ENCODE results near the gene NDUFS6.

NDUFS6 gene

GRCh38 chr5:1805326-1805725, 4.1 kb downstream of the NDUFS6 start:
- ATAC-seq = no peak
- TF ChIP-seq SNAI2 (CRISPR knock-in tag; IDR thresholded peaks at IDR 0.05) (no peak), ZNF70 (CRISPR knock-in tag; IDR thresholded peaks at IDR 0.05) (no peak), ZC3H10 (CRISPR knock-in tag; IDR thresholded peaks at IDR 0.05) (no peak), PPARA (CRISPR knock-in tag; IDR thresholded peaks at IDR 0.05; ENCODE audit: borderline replicate concordance) (no peak)
- TF ChIP-seq, protein P1, sequence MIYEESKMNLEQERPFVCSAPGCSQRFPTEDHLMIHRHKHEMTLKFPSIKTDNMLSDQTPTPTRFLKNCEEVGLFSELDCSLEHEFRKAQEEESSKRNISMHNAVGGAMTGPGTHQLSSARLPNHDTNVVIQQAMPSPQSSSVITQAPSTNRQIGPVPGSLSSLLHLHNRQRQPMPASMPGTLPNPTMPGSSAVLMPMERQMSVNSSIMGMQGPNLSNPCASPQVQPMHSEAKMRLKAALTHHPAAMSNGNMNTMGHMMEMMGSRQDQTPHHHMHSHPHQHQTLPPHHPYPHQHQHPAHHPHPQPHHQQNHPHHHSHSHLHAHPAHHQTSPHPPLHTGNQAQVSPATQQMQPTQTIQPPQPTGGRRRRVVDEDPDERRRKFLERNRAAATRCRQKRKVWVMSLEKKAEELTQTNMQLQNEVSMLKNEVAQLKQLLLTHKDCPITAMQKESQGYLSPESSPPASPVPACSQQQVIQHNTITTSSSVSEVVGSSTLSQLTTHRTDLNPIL (CRISPR knock-in tag; IDR thresholded peaks at IDR 0.05; ENCODE audit: low read depth) = no peak
- TF ChIP-seq, protein P2, sequence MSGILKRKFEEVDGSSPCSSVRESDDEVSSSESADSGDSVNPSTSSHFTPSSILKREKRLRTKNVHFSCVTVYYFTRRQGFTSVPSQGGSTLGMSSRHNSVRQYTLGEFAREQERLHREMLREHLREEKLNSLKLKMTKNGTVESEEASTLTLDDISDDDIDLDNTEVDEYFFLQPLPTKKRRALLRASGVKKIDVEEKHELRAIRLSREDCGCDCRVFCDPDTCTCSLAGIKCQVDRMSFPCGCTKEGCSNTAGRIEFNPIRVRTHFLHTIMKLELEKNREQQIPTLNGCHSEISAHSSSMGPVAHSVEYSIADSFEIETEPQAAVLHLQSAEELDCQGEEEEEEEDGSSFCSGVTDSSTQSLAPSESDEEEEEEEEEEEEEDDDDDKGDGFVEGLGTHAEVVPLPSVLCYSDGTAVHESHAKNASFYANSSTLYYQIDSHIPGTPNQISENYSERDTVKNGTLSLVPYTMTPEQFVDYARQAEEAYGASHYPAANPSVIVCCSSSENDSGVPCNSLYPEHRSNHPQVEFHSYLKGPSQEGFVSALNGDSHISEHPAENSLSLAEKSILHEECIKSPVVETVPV (CRISPR knock-in tag; IDR thresholded peaks at IDR 0.05) = no peak

GRCh38 chr5:1805736-1806135, 4.5 kb downstream of the NDUFS6 start:
- TF ChIP-seq, protein P3, sequence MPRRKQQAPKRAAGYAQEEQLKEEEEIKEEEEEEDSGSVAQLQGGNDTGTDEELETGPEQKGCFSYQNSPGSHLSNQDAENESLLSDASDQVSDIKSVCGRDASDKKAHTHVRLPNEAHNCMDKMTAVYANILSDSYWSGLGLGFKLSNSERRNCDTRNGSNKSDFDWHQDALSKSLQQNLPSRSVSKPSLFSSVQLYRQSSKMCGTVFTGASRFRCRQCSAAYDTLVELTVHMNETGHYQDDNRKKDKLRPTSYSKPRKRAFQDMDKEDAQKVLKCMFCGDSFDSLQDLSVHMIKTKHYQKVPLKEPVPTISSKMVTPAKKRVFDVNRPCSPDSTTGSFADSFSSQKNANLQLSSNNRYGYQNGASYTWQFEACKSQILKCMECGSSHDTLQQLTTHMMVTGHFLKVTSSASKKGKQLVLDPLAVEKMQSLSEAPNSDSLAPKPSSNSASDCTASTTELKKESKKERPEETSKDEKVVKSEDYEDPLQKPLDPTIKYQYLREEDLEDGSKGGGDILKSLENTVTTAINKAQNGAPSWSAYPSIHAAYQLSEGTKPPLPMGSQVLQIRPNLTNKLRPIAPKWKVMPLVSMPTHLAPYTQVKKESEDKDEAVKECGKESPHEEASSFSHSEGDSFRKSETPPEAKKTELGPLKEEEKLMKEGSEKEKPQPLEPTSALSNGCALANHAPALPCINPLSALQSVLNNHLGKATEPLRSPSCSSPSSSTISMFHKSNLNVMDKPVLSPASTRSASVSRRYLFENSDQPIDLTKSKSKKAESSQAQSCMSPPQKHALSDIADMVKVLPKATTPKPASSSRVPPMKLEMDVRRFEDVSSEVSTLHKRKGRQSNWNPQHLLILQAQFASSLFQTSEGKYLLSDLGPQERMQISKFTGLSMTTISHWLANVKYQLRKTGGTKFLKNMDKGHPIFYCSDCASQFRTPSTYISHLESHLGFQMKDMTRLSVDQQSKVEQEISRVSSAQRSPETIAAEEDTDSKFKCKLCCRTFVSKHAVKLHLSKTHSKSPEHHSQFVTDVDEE (CRISPR knock-in tag; IDR thresholded peaks at IDR 0.05) = no peak
- TF ChIP-seq, protein P4, sequence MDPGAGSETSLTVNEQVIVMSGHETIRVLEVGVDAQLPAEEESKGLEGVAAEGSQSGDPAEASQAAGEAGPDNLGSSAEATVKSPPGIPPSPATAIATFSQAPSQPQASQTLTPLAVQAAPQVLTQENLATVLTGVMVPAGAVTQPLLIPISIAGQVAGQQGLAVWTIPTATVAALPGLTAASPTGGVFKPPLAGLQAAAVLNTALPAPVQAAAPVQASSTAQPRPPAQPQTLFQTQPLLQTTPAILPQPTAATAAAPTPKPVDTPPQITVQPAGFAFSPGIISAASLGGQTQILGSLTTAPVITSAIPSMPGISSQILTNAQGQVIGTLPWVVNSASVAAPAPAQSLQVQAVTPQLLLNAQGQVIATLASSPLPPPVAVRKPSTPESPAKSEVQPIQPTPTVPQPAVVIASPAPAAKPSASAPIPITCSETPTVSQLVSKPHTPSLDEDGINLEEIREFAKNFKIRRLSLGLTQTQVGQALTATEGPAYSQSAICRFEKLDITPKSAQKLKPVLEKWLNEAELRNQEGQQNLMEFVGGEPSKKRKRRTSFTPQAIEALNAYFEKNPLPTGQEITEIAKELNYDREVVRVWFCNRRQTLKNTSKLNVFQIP (CRISPR knock-in tag; IDR thresholded peaks at IDR 0.05; ENCODE audit: borderline replicate concordance, low read depth) = no peak
- TF ChIP-seq PPARA (CRISPR knock-in tag; IDR thresholded peaks at IDR 0.05; ENCODE audit: borderline replicate concordance) (no peak), BACH2 (CRISPR knock-in tag; IDR thresholded peaks at IDR 0.05; ENCODE audit: borderline replicate concordance) (no peak), ZC3H10 (CRISPR knock-in tag; IDR thresholded peaks at IDR 0.05) (no peak), OSR1 (CRISPR knock-in tag; IDR thresholded peaks at IDR 0.05) (no peak), SNAI2 (CRISPR knock-in tag; IDR thresholded peaks at IDR 0.05) (no peak), TOX (CRISPR knock-in tag; IDR thresholded peaks at IDR 0.05; ENCODE audit: borderline replicate concordance) (no peak), TCF4 (CRISPR knock-in tag; IDR thresholded peaks at IDR 0.05; ENCODE audit: borderline replicate concordance) (no peak), ESRRG (CRISPR knock-in tag; IDR thresholded peaks at IDR 0.05) (no peak), ZNF565 (CRISPR knock-in tag; conservative IDR thresholded peaks at IDR 0.05; ENCODE audit: low read depth) (no peak), GLIS3 (CRISPR knock-in tag; IDR thresholded peaks at IDR 0.05) (no peak), ZNF70 (CRISPR knock-in tag; IDR thresholded peaks at IDR 0.05) (no peak), RARB (CRISPR knock-in tag; IDR thresholded peaks at IDR 0.05) (no peak), ISL1 (CRISPR knock-in tag; IDR thresholded peaks at IDR 0.05) (no peak), ZFP3 (CRISPR knock-in tag; IDR thresholded peaks at IDR 0.05) (no peak)
- TF ChIP-seq, protein P2 (CRISPR knock-in tag; IDR thresholded peaks at IDR 0.05) = no peak
- ATAC-seq = no peak

DNA sequence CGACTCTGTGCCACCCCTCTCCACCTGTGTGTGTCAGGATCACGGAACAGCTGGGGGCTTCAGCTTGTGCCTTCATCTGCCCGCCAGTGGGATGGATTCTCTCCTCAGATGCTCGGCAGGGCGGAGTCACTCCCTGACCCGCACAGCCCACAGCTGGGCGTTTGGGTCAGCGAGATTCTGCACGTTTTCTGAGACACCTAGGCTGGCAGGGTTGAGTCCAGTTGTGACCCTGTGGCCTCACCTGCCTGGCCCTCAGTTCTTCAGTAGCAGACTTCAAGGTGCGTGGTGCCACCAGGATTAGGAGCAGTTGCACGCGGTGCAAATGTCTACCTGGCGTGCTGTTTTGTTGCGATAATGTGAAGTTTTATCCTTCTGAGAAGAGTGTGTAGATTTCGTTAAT, 5.0 kb downstream of the NDUFS6 start:
- no peak for ATAC-seq
- no peak for TF ChIP-seq GLIS3 (CRISPR knock-in tag; IDR thresholded peaks at IDR 0.05)
- TF ChIP-seq, protein P5, sequence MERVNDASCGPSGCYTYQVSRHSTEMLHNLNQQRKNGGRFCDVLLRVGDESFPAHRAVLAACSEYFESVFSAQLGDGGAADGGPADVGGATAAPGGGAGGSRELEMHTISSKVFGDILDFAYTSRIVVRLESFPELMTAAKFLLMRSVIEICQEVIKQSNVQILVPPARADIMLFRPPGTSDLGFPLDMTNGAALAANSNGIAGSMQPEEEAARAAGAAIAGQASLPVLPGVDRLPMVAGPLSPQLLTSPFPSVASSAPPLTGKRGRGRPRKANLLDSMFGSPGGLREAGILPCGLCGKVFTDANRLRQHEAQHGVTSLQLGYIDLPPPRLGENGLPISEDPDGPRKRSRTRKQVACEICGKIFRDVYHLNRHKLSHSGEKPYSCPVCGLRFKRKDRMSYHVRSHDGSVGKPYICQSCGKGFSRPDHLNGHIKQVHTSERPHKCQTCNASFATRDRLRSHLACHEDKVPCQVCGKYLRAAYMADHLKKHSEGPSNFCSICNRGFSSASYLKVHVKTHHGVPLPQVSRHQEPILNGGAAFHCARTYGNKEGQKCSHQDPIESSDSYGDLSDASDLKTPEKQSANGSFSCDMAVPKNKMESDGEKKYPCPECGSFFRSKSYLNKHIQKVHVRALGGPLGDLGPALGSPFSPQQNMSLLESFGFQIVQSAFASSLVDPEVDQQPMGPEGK (CRISPR knock-in tag; IDR thresholded peaks at IDR 0.05; ENCODE audit: borderline replicate concordance) = no peak
- TF ChIP-seq, protein P2 (CRISPR knock-in tag; IDR thresholded peaks at IDR 0.05) = no peak
- no peak for TF ChIP-seq BACH2 (CRISPR knock-in tag; IDR thresholded peaks at IDR 0.05; ENCODE audit: borderline replicate concordance)
- TF ChIP-seq, protein P1 (CRISPR knock-in tag; IDR thresholded peaks at IDR 0.05; ENCODE audit: low read depth) = no peak
- no peak for TF ChIP-seq ARNTL (CRISPR knock-in tag; IDR thresholded peaks at IDR 0.05; ENCODE audit: borderline replicate concordance, low read depth)
- no peak for TF ChIP-seq PPARA (CRISPR knock-in tag; IDR thresholded peaks at IDR 0.05; ENCODE audit: borderline replicate concordance)
- TF ChIP-seq TCF4 (CRISPR knock-in tag; IDR thresholded peaks at IDR 0.05; ENCODE audit: borderline replicate concordance) = no peak

Data from SK-N-SH treated with all-trans-retinoic acid at 6 μM for 48 hours (cell line).